Body of pancreas (tissue), 4 donors: ENCODE data around the gene FKBP7. TPM values are rescaled to one million over a fixed set of nuclear protein-coding genes. Genes with fewer than 3 reads are reported as not detected.

ENCODE experiments used
- ATAC-seq: fragments of 150-250 bp; one replicate; pipeline ENCODE4 v1.9.1; 2016
- DNase-seq, 4 donors: peaks; one replicate each; pipeline ENCODE4 v3.0.0-alpha.2; 2019
- H3K27ac ChIP-seq, 4 donors: fragments of 200-600 bp; sonication (generic); 1 replicate in 3 of 4; 2 replicates in 1 of 4; pipeline versions ENCODE4 v1.5.1 to v1.6.1; 2016 to 2019; ENCODE audit warnings: mild to moderate bottlenecking in 1 of 4, mixed read lengths in 1 of 4, moderate library complexity in 1 of 4
- H3K27me3 ChIP-seq, 2 donors: fragments of 200-600 bp; sonication (generic); one replicate each; pipeline ENCODE4 v1.6.0; 2016; ENCODE audit warnings: mild to moderate bottlenecking in 1 of 2
- H3K36me3 ChIP-seq, 2 donors: fragments of 200-600 bp; sonication (generic); replicated peaks in 1 of 2; 2 replicates each; pipeline ENCODE4 v1.5.1; 2016; ENCODE audit warnings: low read depth in 2 of 2; ENCODE audit not compliant: insufficient read depth in 1 of 2
- H3K4me1 ChIP-seq: fragments of 200-600 bp; sonication (generic); one replicate; pipeline ENCODE4 v1.6.0; 2016
- H3K4me3 ChIP-seq, 2 donors: fragments of 200-600 bp; sonication (generic); 1 replicate in 1 of 2; 2 replicates in 1 of 2; pipeline ENCODE4 v1.5.1; 2016 to 2019
- H3K9me3 ChIP-seq, 3 donors: fragments of 200-600 bp; sonication (generic); 1 replicate in 2 of 3; 2 replicates in 1 of 3; pipeline ENCODE4 v1.5.1; 2016
- CTCF ChIP-seq, 7 experiments: fragments of 450-650 bp in 4 of 7; fragments of 200-600 bp in 3 of 7; sonication (generic) in 3 of 7; IDR thresholded peaks; one replicate each; pipeline ENCODE4 v1.5.1; 2016 to 2019; ENCODE audit warnings: antibody characterized with exemption in 7 of 7
- POLR2A ChIP-seq, 3 donors: fragments of 450-650 bp; IDR thresholded peaks; one replicate each; pipeline ENCODE4 v1.6.1; 2016; ENCODE audit warnings: antibody characterized with exemption in 3 of 3, mild to moderate bottlenecking in 2 of 3
- WGBS, 2 donors: methylation state at CpG; one replicate each; pipeline ENCODE4 v1.1.5; 2017; 5-methylcytosine and 5-hydroxymethylcytosine counted together
- intact Hi-C: fragments of 100-400 bp; cut with DNase I; formaldehyde crosslinking; loops from one replicate; pipeline ENCODE4 v1.15.1; 2023
- total RNA-seq, 2 donors: library from RNA; depleted of rRNA; stranded (reverse); fragments of >200 nt; gene quantifications; one replicate each; pipeline ENCODE4 v1.1.0, GENCODE V29; 2016

FKBP7 gene
- total RNA-seq, 2 donors from 2014 or later, result 2.9 to 4.6 TPM

DNA sequence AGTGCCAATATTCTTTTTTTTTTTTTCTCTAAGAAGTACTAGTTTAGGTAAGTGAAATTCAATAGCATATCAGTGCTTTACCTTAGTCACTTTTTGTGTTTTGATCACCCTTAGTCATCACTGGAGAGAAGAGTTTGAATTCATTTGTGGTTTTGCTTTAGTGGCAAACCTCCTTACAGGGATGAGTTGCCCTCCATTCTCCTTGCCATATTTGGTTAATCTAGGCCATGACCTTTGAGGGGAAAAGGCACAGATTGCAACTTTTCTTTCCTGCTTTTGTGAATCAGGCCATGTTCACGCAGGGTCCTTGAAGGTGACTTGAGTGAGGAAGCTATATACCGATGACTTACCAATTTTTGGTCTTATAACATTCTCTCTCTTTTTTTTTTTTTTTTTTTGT is 36.3 kb upstream of the FKBP7 start:
- intact Hi-C loops, result no loop called here
- 91 to 100% methylated on average over 2 of the region's 2 CpGs for WGBS, 2 donors
- H3K36me3 ChIP-seq, result no peaks in the 10 kb centered on the region
- H3K4me3 ChIP-seq, result no peak overlapping the region
- TF ChIP-seq POLR2A (IDR thresholded peaks at IDR 0.05), result no peak
- no peak for TF ChIP-seq CTCF (IDR thresholded peaks at IDR 0.05)
- no peaks in the 10 kb centered on the region for H3K9me3 ChIP-seq
- H3K4me1 ChIP-seq, result no peaks in the 10 kb centered on the region
- H3K27me3 ChIP-seq, result no peaks in the 10 kb centered on the region
- no peak overlapping the region for H3K27ac ChIP-seq
- no peak for ATAC-seq
- DNase-seq, result no peak

- TF ChIP-seq POLR2A (IDR thresholded peaks at IDR 0.05) (no peak), CTCF (IDR thresholded peaks at IDR 0.05) (no peak)
- no peak overlapping the region for H3K27ac ChIP-seq
- no peak for ATAC-seq
- H3K4me3 ChIP-seq, result no peak overlapping the region
- no peaks in the 10 kb centered on the region for H3K9me3 ChIP-seq
- H3K27me3 ChIP-seq, result no peaks in the 10 kb centered on the region
- no peaks in the 10 kb centered on the region for H3K36me3 ChIP-seq
- WGBS, 2 donors, result 92 to 93% methylated on average over 4 of the region's 4 CpGs
- no peaks in the 10 kb centered on the region for H3K4me1 ChIP-seq
- no peak for DNase-seq
- intact Hi-C loops, result no loop called here
Measured at GRCh38 chr2:178513876-178514275, 35.5 kb upstream of the FKBP7 start.

DNA sequence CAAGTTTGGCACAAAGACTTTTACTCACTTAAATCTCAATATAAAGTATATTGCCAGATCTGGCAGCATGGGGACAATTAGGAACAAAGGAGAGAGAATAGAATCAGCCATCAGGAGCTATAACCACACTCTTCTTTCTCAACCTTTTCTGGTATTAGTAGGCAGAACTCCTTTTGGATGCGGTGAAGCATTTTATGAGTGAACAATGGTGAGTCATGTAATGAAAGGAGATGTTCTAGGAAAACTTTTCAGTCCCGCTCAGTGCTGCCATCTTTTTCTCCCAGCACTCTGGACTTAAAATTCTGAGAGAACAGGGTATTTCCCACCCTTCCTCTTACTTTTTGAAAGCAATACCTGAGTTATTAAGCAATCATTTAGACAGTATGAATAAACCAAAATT is 34.1 kb upstream of the FKBP7 start:
- H3K4me1 ChIP-seq, result no peaks in the 10 kb centered on the region
- H3K27ac ChIP-seq, result no peak overlapping the region
- no peaks in the 10 kb centered on the region for H3K27me3 ChIP-seq
- TF ChIP-seq CTCF (IDR thresholded peaks at IDR 0.05) (no peak), POLR2A (IDR thresholded peaks at IDR 0.05) (no peak)
- no peaks in the 10 kb centered on the region for H3K9me3 ChIP-seq
- H3K4me3 ChIP-seq, result no peak overlapping the region
- WGBS, 2 donors, result 95 to 96% methylated on average over 2 of the region's 2 CpGs
- H3K36me3 ChIP-seq, result no peaks in the 10 kb centered on the region
- DNase-seq, result no peak
- intact Hi-C loops, result no loop called here
- no peak for ATAC-seq

DNA sequence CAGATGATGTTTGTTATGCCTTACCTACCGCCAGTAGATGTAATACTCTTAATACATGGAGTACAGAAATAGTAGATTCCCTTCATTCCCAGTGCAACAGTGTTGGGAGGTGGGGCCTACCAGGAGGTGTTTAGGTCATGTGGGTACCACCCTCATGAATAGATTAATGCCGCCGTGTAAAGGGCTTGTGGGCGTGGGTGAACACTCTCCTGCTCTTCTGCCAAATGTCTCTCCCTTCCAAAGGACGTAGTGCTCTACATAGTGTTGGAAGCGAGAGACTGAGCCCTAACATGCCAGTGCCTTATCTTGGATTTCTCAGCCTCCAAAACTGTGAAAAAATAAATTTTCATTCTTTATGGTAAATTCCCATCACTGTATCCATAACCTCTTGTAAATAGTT is 32.0 kb upstream of the FKBP7 start:
- no peaks in the 10 kb centered on the region for H3K27me3 ChIP-seq
- 86 to 93% methylated on average over 6 of the region's 6 CpGs for WGBS, 2 donors
- H3K4me1 ChIP-seq, result no peaks in the 10 kb centered on the region
- no peak overlapping the region for H3K27ac ChIP-seq
- H3K9me3 ChIP-seq, result no peaks in the 10 kb centered on the region
- H3K4me3 ChIP-seq, result no peak overlapping the region
- TF ChIP-seq POLR2A (IDR thresholded peaks at IDR 0.05), result no peak
- TF ChIP-seq CTCF (IDR thresholded peaks at IDR 0.05), result no peak
- intact Hi-C loops, result no loop called here
- ATAC-seq (no peak), DNase-seq (no peak)
- no peaks in the 10 kb centered on the region for H3K36me3 ChIP-seq

DNA sequence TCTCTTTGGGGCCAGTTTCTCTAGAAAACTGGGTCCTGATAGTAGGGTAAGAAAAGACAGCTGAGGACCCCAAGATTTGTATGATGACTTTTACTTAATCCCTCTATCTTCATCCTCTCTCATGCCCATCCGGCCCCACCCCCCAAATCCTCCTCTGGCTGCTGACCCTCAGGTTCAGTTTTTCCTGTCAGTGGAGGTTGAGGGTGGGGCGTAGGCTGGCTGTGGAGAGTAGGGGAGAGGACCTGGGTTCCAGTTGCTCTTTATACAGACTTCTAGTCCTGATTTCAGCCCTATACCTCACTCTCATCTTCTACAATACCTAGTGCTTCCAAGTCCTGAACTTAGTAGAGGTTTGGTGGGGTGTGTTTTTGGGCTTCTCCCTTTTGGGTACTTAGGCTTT is 30.2 kb upstream of the FKBP7 start:
- peaks cover 0 to 6% of the 10 kb centered on the region in 2 donors for H3K36me3 ChIP-seq
- DNase-seq, result no peak
- no peaks in the 10 kb centered on the region for H3K4me1 ChIP-seq
- H3K4me3 ChIP-seq, result no peak overlapping the region
- no peaks in the 10 kb centered on the region for H3K27me3 ChIP-seq
- no peak overlapping the region for H3K27ac ChIP-seq
- no peak for ATAC-seq
- TF ChIP-seq POLR2A (IDR thresholded peaks at IDR 0.05) (no peak), CTCF (IDR thresholded peaks at IDR 0.05) (no peak)
- intact Hi-C loops, result no loop called here
- WGBS, 2 donors, result 88 to 100% methylated on average over 2 of the region's 2 CpGs
- no peaks in the 10 kb centered on the region for H3K9me3 ChIP-seq
